Heart left ventricle (tissue), 16 donors: ENCODE measurements around the gene MAP10. TPM values are rescaled to one million over a fixed set of nuclear protein-coding genes. Genes with fewer than 3 reads are reported as not detected.
A peak's percentile ranks its signal among the peaks of the same experiment; 100 is the strongest.

Experiments used
- ATAC-seq, 4 donors: fragments of 200-7000 bp; cut with Tn5 transposase; one replicate each; pipeline ENCODE4 v1.9.1; 2020 to 2022; ENCODE audit warnings: moderate library complexity in 4 of 4, mild to moderate bottlenecking in 3 of 4, moderate number of reproducible peaks in 1 of 4
- DNase-seq, 5 donors: peaks; one replicate each; pipeline ENCODE4 v3.0.0-alpha.2; 2020
- H3K27ac ChIP-seq, 12 donors: fragments of 200-600 bp; sonication (generic) in 4 of 12; one replicate each; pipeline versions ENCODE4 v1.5.0 to v1.8.0; 2016 to 2022; ENCODE audit warnings: mild to moderate bottlenecking in 2 of 12
- H3K27me3 ChIP-seq, 9 donors: fragments of 200-600 bp; sonication (generic) in 2 of 9; one replicate each; pipeline versions ENCODE4 v1.5.1 to v1.8.0; 2016 to 2022; ENCODE audit warnings: mild to moderate bottlenecking in 3 of 9
- H3K36me3 ChIP-seq, 9 donors: fragments of 200-600 bp; sonication (generic) in 2 of 9; one replicate each; pipeline versions ENCODE4 v1.5.0 to v1.8.0; 2018 to 2022; ENCODE audit warnings: mild to moderate bottlenecking in 2 of 9
- H3K4me1 ChIP-seq, 12 donors: fragments of 200-600 bp; sonication (generic) in 4 of 12; one replicate each; pipeline versions ENCODE4 v1.5.0 to v1.8.0; 2016 to 2022; ENCODE audit warnings: mild to moderate bottlenecking in 3 of 12
- H3K4me3 ChIP-seq, 12 donors: fragments of 200-600 bp; sonication (generic) in 4 of 12; one replicate each; pipeline versions ENCODE4 v1.5.0 to v1.8.0; 2017 to 2022; ENCODE audit warnings: mild to moderate bottlenecking in 9 of 12, moderate library complexity in 4 of 12
- H3K9me3 ChIP-seq, 12 donors: fragments of 200-600 bp; sonication (generic) in 4 of 12; one replicate each; pipeline versions ENCODE4 v1.5.0 to v1.8.0; 2016 to 2022; ENCODE audit warnings: mild to moderate bottlenecking in 1 of 12
- CTCF ChIP-seq, 12 donors: fragments of 200-600 bp; sonication (generic) in 4 of 12; IDR thresholded peaks; one replicate each; pipeline versions ENCODE4 v1.5.0 to v1.8.0; 2018 to 2022; ENCODE audit warnings: antibody characterized with exemption in 12 of 12, mild to moderate bottlenecking in 5 of 12
- POLR2A ChIP-seq, 2 donors: fragments of 450-650 bp; IDR thresholded peaks; one replicate each; pipeline ENCODE4 v1.6.1; 2017; ENCODE audit warnings: antibody characterized with exemption in 2 of 2, mild to moderate bottlenecking in 2 of 2, moderate library complexity in 2 of 2
- WGBS, 4 donors: extraction: QIAGEN DNeasy Blood & Tissue Kit in 2 of 4; methylation state at CpG; one replicate each; pipeline versions ENCODE4 v1.1.5 to v1.1.7; 2013 to 2018; 5-methylcytosine and 5-hydroxymethylcytosine counted together
- intact Hi-C, 10 donors: fragments of 100-400 bp; cut with DNase I; formaldehyde crosslinking; loops; one replicate each; pipeline versions ENCODE4 v1.11.1 to v1.14.2; 2022
- polyA plus RNA-seq, 2 donors: library from polyadenylated mRNA; stranded (reverse); fragments of 200-250 nt; gene quantifications; one replicate each; pipeline ENCODE4 v1.2.3, GENCODE V29; 2013
- total RNA-seq, 9 donors: library from RNA; depleted of rRNA in 2 of 9; stranded (reverse); fragments of >200 nt in 2 of 9; fragmentation: NEBNext Ultra II Directional in 3 of 9; extraction: Animal tissue kit (Norgen Biotek cat#: 25700) in 3 of 9; gene quantifications; one replicate each; pipeline versions ENCODE4 v1.1.0 to v1.2.4, GENCODE V29; 2016 to 2023
- donor health status: ischemic (EF 13 %, LVEDD 7.1; RV severe dilation, severe dysfunction).
- donor health status: healthy with polysubstance abuse.
- donor health status: DM: no; HTN: yes; CAD: no.
- donor health status: DM: no; HTN: no; CAD: no.
- donor health status: ischemic (EF 25% LVEDD 6.9; RV normal size, moderate dysfunction).
- donor health status: ischemic (EF 25% LVEDD 5.7; RV mildly dilated, moderate dysfunction).
- donor health status: healthy.
- donor health status: DM: yes; HTN: yes; CAD: no.
- donor health status: ischemic (EF 35%, LVEDD 5.7; RV mildly dilated, moderate dysfunction).
- donor health status: nonischemic (EF 11% LVEDD 7.7; RV severe dilation, severe dysfunction).
- donor health status: DM: yes; HTN: yes; CAD: no.
- donor health status: PGD.
- donor health status: ischemic (EF 29% LVEDD 5.4; RV normal size, mild dysfunction).
- donor health status: nonischemic (EF 23%, LVEDD 6.1; RV moderate dilation, normal function).

MAP10 gene
- total and polyA plus RNA-seq, 11 donors, result 1.5 to 4.9 (median 3.5) TPM

- Histone ChIP-seq H3K27me3 (no peaks in the 10 kb centered on the region), H3K4me1 (peaks cover 0 to 44% (median 7%) of the 10 kb centered on the region in 12 donors), H3K9me3 (no peaks in the 10 kb centered on the region), H3K36me3 (no peaks in the 10 kb centered on the region), H3K4me3 (no peak overlapping the region), H3K27ac (no peak overlapping the region)
- TF ChIP-seq CTCF (IDR thresholded peaks at IDR 0.05) (no peak), POLR2A (IDR thresholded peaks at IDR 0.05) (no peak)
- DNase-seq (no peak), ATAC-seq (no peak)
- intact Hi-C loops, result loop anchor here in 1 of 10 donors (10.0 kb wide), 1 partner anchor 153 kb away; no protein-coding TSS in a partner anchor
- 32 to 48% (median 41%) methylated on average over 6 of the region's 6 CpGs for WGBS, 4 donors
Measured at GRCh38 chr1:232797856-232798510, 7.2 kb upstream of the MAP10 start.

- no peak overlapping the region for H3K4me3 ChIP-seq
- ATAC-seq, result no peak
- TF ChIP-seq POLR2A (IDR thresholded peaks at IDR 0.05) (no peak), CTCF (IDR thresholded peaks at IDR 0.05) (no peak)
- H3K36me3 ChIP-seq, result no peaks in the 10 kb centered on the region
- H3K27me3 ChIP-seq, result no peaks in the 10 kb centered on the region
- intact Hi-C loops, result loop anchor here in 1 of 10 donors (10.0 kb wide), 1 partner anchor 154 kb away; no protein-coding TSS in a partner anchor
- no peak overlapping the region for H3K27ac ChIP-seq
- peaks cover 0 to 39% (median 7%) of the 10 kb centered on the region in 12 donors for H3K4me1 ChIP-seq
- H3K9me3 ChIP-seq, result no peaks in the 10 kb centered on the region
- DNase-seq, result no peak
- WGBS, 4 donors, result 90 to 98% (median 96%) methylated on average over 2 of the region's 2 CpGs
Measured at GRCh38 chr1:232798920-232799319, 6.3 kb upstream of the MAP10 start.

GRCh38 chr1:232806186-232806510 lies 932 bp downstream of the MAP10 start:
- DNase-seq (no peak), ATAC-seq (no peak)
- intact Hi-C loops, result loop anchor here in 9 of 10 donors (5.0 to 10.0 kb wide), 7 partner anchors 139 to 436 kb away; partner anchors contain the start of genes SIPA1L2 (in 5 of the 9) and NTPCR (in 4 of the 9)
- peaks cover 2 to 67% (median 26%) of the 10 kb centered on the region in 12 donors for H3K4me1 ChIP-seq
- peak overlapping the region; percentile 50 to 93 (median 74) for H3K4me3 ChIP-seq
- WGBS, 4 donors, result 44 to 56% (median 54%) methylated on average over 3 of the region's 3 CpGs
- H3K36me3 ChIP-seq, result no peaks in the 10 kb centered on the region
- peaks cover 0 to 18% (median 0%) of the 10 kb centered on the region in 12 donors for H3K9me3 ChIP-seq
- no peak for TF ChIP-seq POLR2A (IDR thresholded peaks at IDR 0.05)
- TF ChIP-seq CTCF (IDR thresholded peaks at IDR 0.05), result no peak
- no peaks in the 10 kb centered on the region for H3K27me3 ChIP-seq
- H3K27ac ChIP-seq, result peak overlapping the region; percentile 86 to 96 (median 92)

GRCh38 chr1:232810856-232811255 lies 5.6 kb downstream of the MAP10 start:
- peaks cover 0 to 18% (median 0%) of the 10 kb centered on the region in 12 donors for H3K9me3 ChIP-seq
- H3K27ac ChIP-seq, result peak overlapping the region in 2 of 12 donors; percentile 2 to 51
- intact Hi-C loops, result no loop called here
- no peak for TF ChIP-seq CTCF (IDR thresholded peaks at IDR 0.05)
- no peak for TF ChIP-seq POLR2A (IDR thresholded peaks at IDR 0.05)
- H3K4me3 ChIP-seq, result no peak overlapping the region
- ATAC-seq (no peak), DNase-seq (no peak)
- peaks cover 2 to 50% (median 17%) of the 10 kb centered on the region in 12 donors for H3K4me1 ChIP-seq
- H3K27me3 ChIP-seq, result no peaks in the 10 kb centered on the region
- 53 to 62% (median 54%) methylated on average over 2 of the region's 2 CpGs for WGBS, 4 donors
- H3K36me3 ChIP-seq, result no peaks in the 10 kb centered on the region
